Natural killer cell (primary cell): ENCODE results near the gene TNFAIP2. TPM values are rescaled to one million over a fixed set of nuclear protein-coding genes. Genes with fewer than 3 reads are reported as not detected.
"Not testable (repeated sequence)": the region's sequence is repeated elsewhere in the genome, so short reads cannot be mapped to it uniquely, and the experiment has no call there.

ENCODE experiments used
- ATAC-seq, 3 donors: fragments of 150-1000 bp in 2 of 3; fragments of 200-7000 bp in 1 of 3; cut with Tn5 transposase; 1 replicate in 1 of 3; 2 replicates in 2 of 3; pipeline ENCODE4 v1.10.0; 2021; ENCODE audit warnings: mild to moderate bottlenecking in 2 of 3, moderate library complexity in 2 of 3
- DNase-seq, 2 donors: peaks; one replicate each; pipeline versions ENCODE4 v3.0.0 to v3.0.0-alpha.2; 2013 to 2021; ENCODE audit warnings: mixed read lengths in 1 of 2
- H3K27ac ChIP-seq: one replicate; pipeline ENCODE4 v1.5.1; 2013; ENCODE audit warnings: mild to moderate bottlenecking, low read length
- H3K27me3 ChIP-seq: one replicate; pipeline ENCODE4 v1.6.1; 2013; ENCODE audit warnings: low read length; ENCODE audit not compliant: control insufficient read depth, insufficient read depth
- H3K36me3 ChIP-seq: one replicate; pipeline ENCODE4 v1.6.1; 2013; ENCODE audit warnings: low read length; ENCODE audit not compliant: control insufficient read depth, insufficient read depth
- H3K4me1 ChIP-seq: one replicate; pipeline ENCODE4 v1.6.1; 2013; ENCODE audit warnings: low read length; ENCODE audit not compliant: control insufficient read depth, insufficient read depth
- H3K4me3 ChIP-seq: one replicate; pipeline ENCODE4 v1.5.1; 2013; ENCODE audit warnings: low read length
- H3K9me3 ChIP-seq: one replicate; pipeline ENCODE4 v1.6.1; 2013; ENCODE audit warnings: low read length; ENCODE audit not compliant: control insufficient read depth, insufficient read depth
- H3K27ac Mint-ChIP-seq, 2 donors: one replicate each; pipeline ENCODE4 v1.8.0; 2022; ENCODE audit warnings: mild to moderate bottlenecking in 2 of 2, mixed read lengths in 2 of 2, moderate library complexity in 1 of 2
- H3K27me3 Mint-ChIP-seq, 2 donors: one replicate each; pipeline ENCODE4 v1.8.0; 2022; ENCODE audit warnings: low read depth in 2 of 2, mixed read lengths in 2 of 2
- H3K36me3 Mint-ChIP-seq: one replicate; pipeline ENCODE4 v1.8.0; 2022; ENCODE audit warnings: mixed read lengths
- H3K4me1 Mint-ChIP-seq, 2 donors: one replicate each; pipeline ENCODE4 v1.8.0; 2022; ENCODE audit warnings: mixed read lengths in 2 of 2
- H3K4me3 Mint-ChIP-seq: one replicate; pipeline ENCODE4 v1.8.0; 2022; ENCODE audit warnings: mild to moderate bottlenecking, moderate library complexity, mixed read lengths
- H3K9me3 Mint-ChIP-seq, 2 donors: one replicate each; pipeline ENCODE4 v1.8.0; 2022; ENCODE audit warnings: mixed read lengths in 2 of 2
- WGBS: methylation state at CpG from one replicate; pipeline ENCODE4 v1.1.7; 2013; ENCODE audit warnings: missing lambda C conversion rate; ENCODE audit not compliant: insufficient coverage; 5-methylcytosine and 5-hydroxymethylcytosine counted together
- intact Hi-C: fragments of 100-400 bp; cut with micrococcal nuclease; formaldehyde crosslinking; loops from one replicate; pipeline ENCODE4 v1.14.2; 2022
- total RNA-seq, 4 donors: library from RNA; stranded (reverse); fragments of 120-200 nt in 1 of 4; gene quantifications; one replicate each; pipeline versions ENCODE4 v1.2.3 to v1.2.4, GENCODE V29; 2013 to 2022
- TF ChIP-seq, protein P1 (sequence below): fragments of 200-600 bp; IDR thresholded peaks from one replicate; pipeline ENCODE4 v1.8.0; 2022; ENCODE audit warnings: antibody characterized with exemption

The TNFAIP2 gene
- total RNA-seq, 3 donors from 2014 or later (not counting 1 experiment from before 2014, with no cell fraction given): 14.2 to 89.8 (median 50.1) TPM

DNA sequence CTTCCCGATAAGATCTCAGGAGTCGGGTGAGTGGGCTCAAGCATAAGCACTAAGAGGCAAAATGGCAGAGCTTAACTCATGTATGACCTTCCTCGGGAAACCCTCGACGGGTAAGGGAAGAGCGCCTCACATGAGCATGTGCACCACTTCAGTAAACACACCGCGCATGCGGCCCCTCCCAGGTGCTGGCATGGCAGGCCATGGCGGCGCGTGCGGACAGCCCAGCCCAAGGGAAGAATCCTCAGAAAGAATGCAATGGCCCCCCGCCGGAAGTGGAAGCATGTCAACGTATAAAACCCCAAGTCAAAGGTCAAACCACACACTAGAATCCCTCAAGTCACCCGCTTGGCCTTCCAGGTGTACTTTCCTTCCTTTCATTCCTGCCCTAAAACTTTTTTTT, 6.6 kb upstream of the TNFAIP2 start:
- Mint-ChIP-seq H3K4me1 (peaks cover 5 to 6% of the 10 kb centered on the region in 2 donors), H3K9me3 (no peaks in the 10 kb centered on the region), H3K27me3 (peaks cover 9 to 20% of the 10 kb centered on the region in 2 donors), H3K27ac (no peak overlapping the region), H3K36me3 (no peaks in the 10 kb centered on the region), H3K4me3 (no peak overlapping the region)
- Histone ChIP-seq H3K9me3 (no peaks in the 10 kb centered on the region), H3K4me1 (peaks cover 39% of the 10 kb centered on the region), H3K27ac (no peak overlapping the region), H3K27me3 (no peaks in the 10 kb centered on the region), H3K36me3 (no peaks in the 10 kb centered on the region), H3K4me3 (no peak overlapping the region)
- ATAC-seq (no peak), DNase-seq (no peak)
- TF ChIP-seq, protein P1, sequence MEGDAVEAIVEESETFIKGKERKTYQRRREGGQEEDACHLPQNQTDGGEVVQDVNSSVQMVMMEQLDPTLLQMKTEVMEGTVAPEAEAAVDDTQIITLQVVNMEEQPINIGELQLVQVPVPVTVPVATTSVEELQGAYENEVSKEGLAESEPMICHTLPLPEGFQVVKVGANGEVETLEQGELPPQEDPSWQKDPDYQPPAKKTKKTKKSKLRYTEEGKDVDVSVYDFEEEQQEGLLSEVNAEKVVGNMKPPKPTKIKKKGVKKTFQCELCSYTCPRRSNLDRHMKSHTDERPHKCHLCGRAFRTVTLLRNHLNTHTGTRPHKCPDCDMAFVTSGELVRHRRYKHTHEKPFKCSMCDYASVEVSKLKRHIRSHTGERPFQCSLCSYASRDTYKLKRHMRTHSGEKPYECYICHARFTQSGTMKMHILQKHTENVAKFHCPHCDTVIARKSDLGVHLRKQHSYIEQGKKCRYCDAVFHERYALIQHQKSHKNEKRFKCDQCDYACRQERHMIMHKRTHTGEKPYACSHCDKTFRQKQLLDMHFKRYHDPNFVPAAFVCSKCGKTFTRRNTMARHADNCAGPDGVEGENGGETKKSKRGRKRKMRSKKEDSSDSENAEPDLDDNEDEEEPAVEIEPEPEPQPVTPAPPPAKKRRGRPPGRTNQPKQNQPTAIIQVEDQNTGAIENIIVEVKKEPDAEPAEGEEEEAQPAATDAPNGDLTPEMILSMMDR: no peak
- WGBS: 93% methylated on average over 17 of the region's 17 CpGs
- intact Hi-C loops: no loop called here

DNA sequence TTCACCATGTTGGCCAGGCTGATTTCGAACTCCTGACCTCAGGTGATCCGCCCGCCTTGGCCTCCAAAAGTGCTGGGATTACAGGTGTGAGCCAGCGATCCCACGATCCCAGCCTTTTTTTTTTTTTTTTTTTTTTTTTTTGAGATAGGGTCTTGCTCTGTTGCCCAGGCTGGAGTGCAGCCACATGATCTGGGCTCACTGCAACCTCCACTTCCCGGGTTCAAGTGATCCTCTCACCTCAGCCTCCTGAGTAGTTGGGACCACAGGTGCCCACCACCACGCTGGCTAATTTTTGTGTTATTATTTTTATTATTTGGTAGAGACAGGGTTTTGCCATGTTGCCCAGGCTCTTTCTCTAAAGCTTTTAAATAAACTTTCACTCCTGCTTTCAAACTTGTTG, 5.8 kb upstream of the TNFAIP2 start:
- H3K27ac ChIP-seq, intact Hi-C loops, ATAC-seq, H3K4me1 Mint-ChIP-seq, H3K4me3 ChIP-seq, H3K4me3 Mint-ChIP-seq, H3K9me3 ChIP-seq, H3K9me3 Mint-ChIP-seq, H3K36me3 ChIP-seq, DNase-seq, H3K36me3 Mint-ChIP-seq, H3K27ac Mint-ChIP-seq, H3K27me3 ChIP-seq: not testable (repeated sequence)
- peaks cover 12 to 27% of the 10 kb centered on the region in 2 donors for H3K27me3 Mint-ChIP-seq
- 92% methylated on average over 4 of the region's 7 CpGs for WGBS
- H3K4me1 ChIP-seq: peaks cover 39% of the 10 kb centered on the region

- H3K27me3 Mint-ChIP-seq: peaks cover 12 to 27% of the 10 kb centered on the region in 2 donors
- TF ChIP-seq, protein P1: no peak
Observed at GRCh38 chr14:103118018-103118662, 5.1 kb upstream of the TNFAIP2 start.

DNA sequence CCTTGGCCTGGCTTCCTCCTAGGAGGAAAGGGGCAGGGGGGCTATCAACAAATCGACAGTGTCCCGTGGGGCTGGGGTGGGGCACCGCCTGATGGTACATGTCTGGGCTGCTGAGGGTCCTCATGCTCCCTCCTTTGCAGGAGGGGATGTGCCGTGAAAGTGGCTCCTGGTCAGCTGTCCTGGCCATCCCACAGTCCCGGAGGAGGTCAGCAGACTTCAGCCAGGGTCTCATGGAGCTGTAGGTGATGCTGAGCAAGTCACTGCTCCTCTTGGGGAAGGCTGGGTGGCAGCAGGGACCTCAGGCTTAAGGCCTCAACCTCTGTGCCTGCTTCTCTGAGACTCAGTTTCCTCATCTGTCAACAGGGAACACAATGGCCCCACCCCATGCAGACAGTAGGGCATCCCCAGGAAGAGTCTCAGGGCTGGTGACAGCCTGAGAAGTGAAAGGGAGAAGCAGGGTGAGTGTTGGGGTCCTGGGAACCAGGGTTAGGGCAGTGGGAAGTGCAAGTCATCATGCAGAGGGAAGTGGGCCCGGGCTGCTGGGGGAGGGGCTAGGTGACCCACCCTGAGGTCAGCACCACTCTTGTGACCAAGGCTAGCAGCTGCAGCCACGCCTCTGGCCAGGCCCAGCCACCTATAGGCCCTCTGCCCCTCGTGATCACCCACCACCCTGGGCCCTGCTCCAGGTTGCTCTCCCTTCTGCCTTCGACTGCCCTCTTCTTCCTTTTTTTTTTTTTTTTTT, 4.4 kb upstream of the TNFAIP2 start:
- H3K4me1 ChIP-seq: peaks cover 41% of the 10 kb centered on the region
- WGBS: 63% methylated on average over 7 of the region's 9 CpGs
- H3K27ac ChIP-seq: peak overlapping the region; percentile 48
- H3K9me3 Mint-ChIP-seq: no peaks in the 10 kb centered on the region
- no peaks in the 10 kb centered on the region for H3K36me3 Mint-ChIP-seq
- no peak overlapping the region for H3K4me3 Mint-ChIP-seq
- H3K27me3 Mint-ChIP-seq: peaks cover 12 to 27% of the 10 kb centered on the region in 2 donors
- TF ChIP-seq, protein P1: no peak
- no peak overlapping the region for H3K4me3 ChIP-seq
- peaks cover 5 to 6% of the 10 kb centered on the region in 2 donors for H3K4me1 Mint-ChIP-seq
- DNase-seq (no peak), ATAC-seq (peak in 2 of 3 donors; percentile 48 to 76)
- intact Hi-C loops: no loop called here
- H3K27me3 ChIP-seq: peaks cover 9% of the 10 kb centered on the region
- H3K9me3 ChIP-seq: no peaks in the 10 kb centered on the region
- H3K27ac Mint-ChIP-seq: no peak overlapping the region
- H3K36me3 ChIP-seq: no peaks in the 10 kb centered on the region

More at GRCh38 chr14:103118018-103118662, 5.1 kb upstream of the TNFAIP2 start:
- no peaks in the 10 kb centered on the region for H3K9me3 ChIP-seq
- no peaks in the 10 kb centered on the region for H3K36me3 Mint-ChIP-seq
- H3K36me3 ChIP-seq: no peaks in the 10 kb centered on the region
- DNase-seq: no peak
- H3K4me3 Mint-ChIP-seq: no peak overlapping the region
- H3K27ac ChIP-seq: peak overlapping the region; percentile 48
- peaks cover 9% of the 10 kb centered on the region for H3K27me3 ChIP-seq
- 44% methylated on average over 8 of the region's 10 CpGs for WGBS
- H3K9me3 Mint-ChIP-seq: no peaks in the 10 kb centered on the region
- H3K4me3 ChIP-seq: no peak overlapping the region
- H3K27ac Mint-ChIP-seq: no peak overlapping the region
- H3K4me1 ChIP-seq: peaks cover 38% of the 10 kb centered on the region
- ATAC-seq: no peak
- intact Hi-C loops: no loop called here
- peaks cover 5 to 6% of the 10 kb centered on the region in 2 donors for H3K4me1 Mint-ChIP-seq

DNA sequence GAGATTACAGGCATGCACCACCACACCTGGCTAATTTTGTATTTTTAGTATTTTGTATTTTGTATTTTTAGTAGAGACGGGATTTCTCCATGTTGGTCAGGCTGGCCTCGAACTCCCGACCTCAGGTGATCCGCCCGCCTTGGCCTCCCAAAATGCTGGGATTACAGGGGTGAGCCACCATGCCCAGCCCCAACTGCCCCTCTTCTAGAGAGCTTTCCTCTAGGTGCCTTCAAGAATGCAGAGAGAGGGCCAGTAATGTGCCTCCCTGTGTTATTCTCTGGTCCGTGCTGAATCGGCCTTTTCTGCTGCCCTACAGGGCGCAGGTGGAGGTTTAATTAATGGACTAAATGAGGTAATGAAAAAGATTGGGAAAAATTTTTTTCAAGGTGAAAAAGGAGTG, 3.7 kb upstream of the TNFAIP2 start:
- 88% methylated on average over 8 of the region's 8 CpGs for WGBS
- H3K27me3 ChIP-seq: peaks cover 14% of the 10 kb centered on the region
- H3K36me3 Mint-ChIP-seq: not testable (repeated sequence)

More for the DNA sequence above, 3.7 kb upstream of the TNFAIP2 start:
- H3K27ac ChIP-seq, DNase-seq, H3K4me3 ChIP-seq, H3K36me3 ChIP-seq, H3K27ac Mint-ChIP-seq, H3K4me3 Mint-ChIP-seq, intact Hi-C loops, H3K9me3 ChIP-seq, ATAC-seq, H3K9me3 Mint-ChIP-seq: not testable (repeated sequence)
- H3K4me1 ChIP-seq: peaks cover 42% of the 10 kb centered on the region
- H3K4me1 Mint-ChIP-seq: peaks cover 5 to 12% of the 10 kb centered on the region in 2 donors
- peaks cover 16 to 32% of the 10 kb centered on the region in 2 donors for H3K27me3 Mint-ChIP-seq
